Endodermal cell (in vitro differentiated cells): ENCODE data around the gene BBOF1. TPM values are rescaled to one million over a fixed set of nuclear protein-coding genes. Genes with fewer than 3 reads are reported as not detected.

Experiments used
- DNase-seq: peaks from one replicate; pipeline ENCODE4 v3.0.0-alpha.2; 2017
- H3K27ac ChIP-seq: 2 replicates; pipeline ENCODE4 v1.5.1; 2013; ENCODE audit warnings: mild to moderate bottlenecking, low read depth, low read length, moderate library complexity
- H3K27me3 ChIP-seq: 2 replicates; pipeline ENCODE4 v1.6.1; 2013; ENCODE audit warnings: mild to moderate bottlenecking, low read length, moderate library complexity; ENCODE audit not compliant: insufficient read depth, control insufficient read depth, poor library complexity, severe bottlenecking
- H3K36me3 ChIP-seq: 2 replicates; pipeline ENCODE4 v1.7.0; 2013; ENCODE audit warnings: mild to moderate bottlenecking, low read length, moderate library complexity; ENCODE audit not compliant: control insufficient read depth, insufficient read depth
- H3K4me1 ChIP-seq: one replicate; pipeline ENCODE4 v1.7.0; 2013; ENCODE audit warnings: low read length; ENCODE audit not compliant: control insufficient read depth, insufficient read depth
- H3K4me3 ChIP-seq: 2 replicates; pipeline ENCODE4 v1.5.1; 2013; ENCODE audit warnings: mild to moderate bottlenecking, low read length, moderate library complexity
- H3K9ac ChIP-seq: 2 replicates; pipeline ENCODE4 v1.6.1; 2013; ENCODE audit warnings: mild to moderate bottlenecking, low read length, moderate library complexity; ENCODE audit not compliant: poor library complexity, severe bottlenecking; ENCODE audit errors: extremely low read depth
- H3K9me3 ChIP-seq: 2 replicates; pipeline ENCODE4 v1.6.1; 2013; ENCODE audit warnings: mild to moderate bottlenecking, low read length, moderate library complexity; ENCODE audit not compliant: control insufficient read depth
- H3K27ac Mint-ChIP-seq: 2 replicates; pipeline ENCODE4 v1.8.0; 2020; ENCODE audit warnings: mixed read lengths
- H3K27me3 Mint-ChIP-seq: 2 replicates; pipeline ENCODE4 v1.8.0; 2021; ENCODE audit warnings: mild to moderate bottlenecking, mixed read lengths; ENCODE audit not compliant: insufficient read depth
- H3K36me3 Mint-ChIP-seq: 2 replicates; pipeline ENCODE4 v1.8.0; 2020; ENCODE audit warnings: low read depth, mixed read lengths
- H3K4me1 Mint-ChIP-seq: 2 replicates; pipeline ENCODE4 v1.8.0; 2020; ENCODE audit warnings: mixed read lengths
- H3K4me3 Mint-ChIP-seq: 2 replicates; pipeline ENCODE4 v1.8.0; 2020; ENCODE audit warnings: mild to moderate bottlenecking, moderate library complexity, mixed read lengths
- H3K9me3 Mint-ChIP-seq: 2 replicates; pipeline ENCODE4 v1.8.0; 2020; ENCODE audit warnings: mild to moderate bottlenecking, mixed read lengths
- WGBS, 2 experiments: methylation state at CpG; one replicate each; pipeline versions ENCODE4 v1.1.5 to v1.1.7; 2013; ENCODE audit warnings: missing lambda C conversion rate in 2 of 2, mixed read lengths in 1 of 2; ENCODE audit not compliant: insufficient coverage in 1 of 2, insufficient read length in 1 of 2; 5-methylcytosine and 5-hydroxymethylcytosine counted together
- total RNA-seq, 2 donors: library from RNA; stranded (reverse); fragmentation: NEBNext Ultra II Directional in 1 of 2; extraction: Animal tissue kit (Norgen Biotek cat#: 25700) in 1 of 2; gene quantifications; 2 replicates in 1 of 2; 3 replicates in 1 of 2; pipeline ENCODE4 v1.2.1, GENCODE V29; 2021
- TF ChIP-seq, protein P1 (sequence below): fragments of 200-600 bp; sonication (generic); conservative IDR thresholded peaks from 2 replicates; pipeline ENCODE4 v1.5.0; 2021; ENCODE audit warnings: antibody characterized with exemption, mild to moderate bottlenecking

BBOF1 gene
- total RNA-seq, 2 donors from 2014 or later = 2.6 to 2.9 TPM

DNA sequence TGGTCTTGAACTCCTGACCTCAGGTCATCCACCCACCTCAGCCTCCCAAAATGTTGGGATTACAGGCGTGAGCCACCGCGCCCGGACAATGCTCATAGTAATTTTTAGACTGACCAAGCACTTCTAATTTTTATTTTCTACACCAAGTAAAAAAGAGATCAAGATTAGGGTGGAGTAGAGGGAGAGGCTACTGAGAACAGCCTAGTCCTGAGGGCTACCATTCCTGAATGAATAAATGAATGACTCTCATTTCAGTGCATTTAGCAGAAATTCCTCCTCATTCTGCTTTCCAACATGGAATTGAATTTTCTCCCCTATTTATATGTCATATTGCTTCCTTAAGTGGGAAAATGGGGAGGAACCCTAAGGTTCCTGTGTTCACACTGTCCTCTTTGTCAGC is 26.4 kb downstream of the BBOF1 start:
- Mint-ChIP-seq H3K27ac (no peak overlapping the region), H3K4me1 (peaks cover 2% of the 10 kb centered on the region), H3K9me3 (no peaks in the 10 kb centered on the region), H3K27me3 (no peaks in the 10 kb centered on the region), H3K4me3 (no peak overlapping the region), H3K36me3 (no peaks in the 10 kb centered on the region)
- Histone ChIP-seq H3K4me3 (no peak overlapping the region), H3K27ac (no peak overlapping the region), H3K9ac (no peak overlapping the region), H3K4me1 (no peaks in the 10 kb centered on the region), H3K36me3 (no peaks in the 10 kb centered on the region), H3K27me3 (no peaks in the 10 kb centered on the region), H3K9me3 (no peaks in the 10 kb centered on the region)
- DNase-seq = no peak
- TF ChIP-seq, protein P1, sequence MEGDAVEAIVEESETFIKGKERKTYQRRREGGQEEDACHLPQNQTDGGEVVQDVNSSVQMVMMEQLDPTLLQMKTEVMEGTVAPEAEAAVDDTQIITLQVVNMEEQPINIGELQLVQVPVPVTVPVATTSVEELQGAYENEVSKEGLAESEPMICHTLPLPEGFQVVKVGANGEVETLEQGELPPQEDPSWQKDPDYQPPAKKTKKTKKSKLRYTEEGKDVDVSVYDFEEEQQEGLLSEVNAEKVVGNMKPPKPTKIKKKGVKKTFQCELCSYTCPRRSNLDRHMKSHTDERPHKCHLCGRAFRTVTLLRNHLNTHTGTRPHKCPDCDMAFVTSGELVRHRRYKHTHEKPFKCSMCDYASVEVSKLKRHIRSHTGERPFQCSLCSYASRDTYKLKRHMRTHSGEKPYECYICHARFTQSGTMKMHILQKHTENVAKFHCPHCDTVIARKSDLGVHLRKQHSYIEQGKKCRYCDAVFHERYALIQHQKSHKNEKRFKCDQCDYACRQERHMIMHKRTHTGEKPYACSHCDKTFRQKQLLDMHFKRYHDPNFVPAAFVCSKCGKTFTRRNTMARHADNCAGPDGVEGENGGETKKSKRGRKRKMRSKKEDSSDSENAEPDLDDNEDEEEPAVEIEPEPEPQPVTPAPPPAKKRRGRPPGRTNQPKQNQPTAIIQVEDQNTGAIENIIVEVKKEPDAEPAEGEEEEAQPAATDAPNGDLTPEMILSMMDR = no peak
- WGBS, 2 experiments = 96% methylated on average over 4 of the region's 4 CpGs; no CpG with 5 or more reads in 1 of the 2 experiments

DNA sequence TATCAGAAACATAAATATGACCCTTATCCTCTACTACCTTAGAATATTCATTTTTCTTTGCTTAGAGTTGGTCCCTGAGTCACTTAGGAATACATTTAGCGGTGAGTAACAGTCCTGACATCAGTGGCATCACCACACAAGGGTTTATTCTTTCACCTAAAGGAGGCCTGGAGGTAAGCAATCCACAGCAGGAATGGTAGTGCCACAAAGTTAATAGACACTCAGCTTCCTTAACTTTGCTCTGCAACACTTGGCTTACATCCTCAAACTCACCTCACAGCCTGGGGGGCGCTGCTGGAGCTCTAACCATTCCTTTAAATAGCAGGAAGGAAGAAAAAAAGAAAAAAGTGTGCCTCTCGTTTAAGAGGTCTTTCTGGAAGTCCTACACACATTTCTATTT is 29.1 kb downstream of the BBOF1 start:
- peaks cover 2% of the 10 kb centered on the region for H3K4me1 Mint-ChIP-seq
- no peaks in the 10 kb centered on the region for H3K4me1 ChIP-seq
- H3K9ac ChIP-seq = no peak overlapping the region
- H3K27me3 Mint-ChIP-seq = no peaks in the 10 kb centered on the region
- H3K36me3 ChIP-seq = no peaks in the 10 kb centered on the region
- no peaks in the 10 kb centered on the region for H3K9me3 Mint-ChIP-seq
- H3K4me3 Mint-ChIP-seq = no peak overlapping the region
- no peak overlapping the region for H3K27ac ChIP-seq
- DNase-seq = peak; percentile 72
- no peak overlapping the region for H3K4me3 ChIP-seq
- H3K9me3 ChIP-seq = no peaks in the 10 kb centered on the region
- H3K27me3 ChIP-seq = no peaks in the 10 kb centered on the region
- TF ChIP-seq, protein P1 = peak; percentile 65
- WGBS, 2 experiments = 33 to 60% methylated on average over 1 to 2 of the region's 3 CpGs
- H3K36me3 Mint-ChIP-seq = no peaks in the 10 kb centered on the region
- no peak overlapping the region for H3K27ac Mint-ChIP-seq

DNA sequence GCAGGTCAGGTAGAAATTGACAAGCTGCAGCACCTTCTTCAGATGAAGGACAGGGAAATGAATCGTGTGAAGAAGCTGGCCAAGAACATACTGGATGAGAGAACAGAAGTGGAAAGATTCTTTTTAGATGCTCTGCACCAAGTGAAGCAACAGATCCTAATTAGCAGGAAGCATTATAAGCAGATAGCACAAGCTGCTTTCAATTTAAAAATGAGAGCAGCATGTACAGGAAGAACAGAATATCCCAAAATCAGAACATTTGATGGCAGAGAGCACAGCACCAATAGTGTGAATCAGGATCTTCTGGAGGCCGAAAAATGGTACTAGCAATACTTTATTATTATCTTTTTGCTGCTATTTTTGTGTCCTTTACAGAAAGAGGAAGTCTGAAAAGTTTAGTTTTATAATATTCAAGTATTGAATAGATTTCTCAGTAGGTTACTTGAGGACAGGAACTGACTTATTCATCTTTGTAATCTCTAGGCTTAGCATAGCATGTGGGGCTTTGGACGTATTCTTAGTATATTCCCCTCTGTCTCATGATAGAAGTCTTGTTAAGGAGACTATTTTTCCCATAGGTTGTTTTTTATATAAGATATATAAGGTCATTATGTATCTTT is 30.8 kb downstream of the BBOF1 start:
- H3K9me3 Mint-ChIP-seq = no peaks in the 10 kb centered on the region
- Histone ChIP-seq H3K9ac (no peak overlapping the region), H3K9me3 (no peaks in the 10 kb centered on the region), H3K36me3 (no peaks in the 10 kb centered on the region), H3K4me3 (no peak overlapping the region), H3K27me3 (no peaks in the 10 kb centered on the region), H3K4me1 (no peaks in the 10 kb centered on the region), H3K27ac (no peak overlapping the region)
- no peak for DNase-seq
- peaks cover 4% of the 10 kb centered on the region for H3K36me3 Mint-ChIP-seq
- WGBS, 2 experiments = 91 to 98% methylated on average over 1 to 3 of the region's 3 CpGs
- no peaks in the 10 kb centered on the region for H3K27me3 Mint-ChIP-seq
- H3K4me1 Mint-ChIP-seq = peaks cover 2% of the 10 kb centered on the region
- no peak overlapping the region for H3K4me3 Mint-ChIP-seq
- TF ChIP-seq, protein P1 = no peak
- no peak overlapping the region for H3K27ac Mint-ChIP-seq
